Astrocyte of the cerebellum (primary cell): ENCODE data around the gene PIP5K1B.

Source experiments
- DNase-seq: peaks from one replicate; pipeline ENCODE4 v3.0.0-alpha.2; 2011; ENCODE audit warnings: low read depth
- H3K4me3 ChIP-seq: 2 replicates; pipeline ENCODE4 v1.5.1; 2011; ENCODE audit warnings: mild to moderate bottlenecking, low read depth, low read length, moderate library complexity
- in situ Hi-C: cut with HindIII; loops from 2 replicates; pipeline ENCODE4 v1.10.0; 2017; ENCODE audit warnings: low sequenced_read_pairs
- TF ChIP-seq, protein P1 (sequence below): IDR thresholded peaks from 2 replicates; pipeline ENCODE4 v1.5.1; 2012; ENCODE audit warnings: low read length, low read depth, moderate library complexity, mild to moderate bottlenecking; ENCODE audit errors: missing control alignments

Gene PIP5K1B

DNA sequence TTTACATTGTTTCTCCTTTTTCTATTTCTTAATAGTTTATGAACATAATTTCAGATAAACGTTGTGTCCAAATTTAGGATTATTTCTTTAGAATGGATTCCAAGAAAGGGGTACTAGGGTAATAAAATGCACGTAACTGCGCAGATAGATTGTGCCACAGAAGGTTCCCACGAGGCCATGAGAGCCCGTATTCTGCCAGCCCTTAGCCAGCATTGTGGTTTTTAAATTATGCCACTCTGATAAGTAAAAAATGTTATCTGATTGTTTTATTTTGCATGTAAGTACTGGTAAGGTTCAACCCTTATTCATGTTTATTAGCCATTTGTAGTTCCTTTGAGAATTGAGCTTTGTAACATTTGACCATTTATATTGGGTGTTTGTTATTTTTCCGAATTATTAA is 220.1 kb downstream of the PIP5K1B start:
- in situ Hi-C loops: no loop called here
- TF ChIP-seq, protein P1, sequence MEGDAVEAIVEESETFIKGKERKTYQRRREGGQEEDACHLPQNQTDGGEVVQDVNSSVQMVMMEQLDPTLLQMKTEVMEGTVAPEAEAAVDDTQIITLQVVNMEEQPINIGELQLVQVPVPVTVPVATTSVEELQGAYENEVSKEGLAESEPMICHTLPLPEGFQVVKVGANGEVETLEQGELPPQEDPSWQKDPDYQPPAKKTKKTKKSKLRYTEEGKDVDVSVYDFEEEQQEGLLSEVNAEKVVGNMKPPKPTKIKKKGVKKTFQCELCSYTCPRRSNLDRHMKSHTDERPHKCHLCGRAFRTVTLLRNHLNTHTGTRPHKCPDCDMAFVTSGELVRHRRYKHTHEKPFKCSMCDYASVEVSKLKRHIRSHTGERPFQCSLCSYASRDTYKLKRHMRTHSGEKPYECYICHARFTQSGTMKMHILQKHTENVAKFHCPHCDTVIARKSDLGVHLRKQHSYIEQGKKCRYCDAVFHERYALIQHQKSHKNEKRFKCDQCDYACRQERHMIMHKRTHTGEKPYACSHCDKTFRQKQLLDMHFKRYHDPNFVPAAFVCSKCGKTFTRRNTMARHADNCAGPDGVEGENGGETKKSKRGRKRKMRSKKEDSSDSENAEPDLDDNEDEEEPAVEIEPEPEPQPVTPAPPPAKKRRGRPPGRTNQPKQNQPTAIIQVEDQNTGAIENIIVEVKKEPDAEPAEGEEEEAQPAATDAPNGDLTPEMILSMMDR: no peak
- no peak overlapping the region for H3K4me3 ChIP-seq
- DNase-seq: no peak

DNA sequence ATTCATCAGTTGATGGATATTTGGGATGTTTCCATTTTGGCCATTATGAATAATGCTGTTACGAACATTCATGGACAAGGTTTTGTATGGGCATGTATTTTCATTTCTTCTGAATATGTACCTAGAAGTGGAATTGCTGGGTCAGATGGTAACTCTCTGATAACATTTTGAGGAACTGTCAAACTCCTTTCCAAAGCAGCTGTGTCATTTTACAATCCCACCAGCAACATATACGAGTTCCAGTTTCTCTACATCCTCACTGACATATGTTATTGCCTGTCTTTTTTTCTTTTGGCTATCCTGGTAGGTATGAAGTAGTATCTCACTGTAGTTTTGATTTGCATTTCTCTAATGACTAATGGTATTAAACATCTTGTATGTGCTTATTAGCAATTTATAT is 222.1 kb downstream of the PIP5K1B start:
- no peak overlapping the region for H3K4me3 ChIP-seq
- TF ChIP-seq, protein P1: no peak
- in situ Hi-C loops: no loop called here
- DNase-seq: no peak

DNA sequence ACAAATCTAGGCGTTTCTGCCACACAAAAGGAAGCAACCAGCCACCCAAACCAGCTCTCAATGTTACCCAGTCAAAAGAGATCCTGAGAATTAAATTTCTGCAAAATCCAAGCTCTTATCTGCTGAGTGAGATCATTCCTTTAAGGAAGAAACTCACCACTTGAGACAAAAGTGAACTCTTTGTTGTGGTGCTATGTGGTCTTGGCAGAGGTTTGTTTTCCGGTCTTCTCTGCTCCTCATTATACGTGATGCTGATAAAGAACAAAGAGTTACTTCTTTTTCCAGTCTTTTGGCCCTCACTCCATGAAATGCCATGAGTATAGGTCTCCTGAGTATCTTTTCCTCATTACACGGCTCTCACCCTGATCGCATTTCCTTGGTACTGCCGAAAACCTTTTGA is 226.8 kb downstream of the PIP5K1B start:
- TF ChIP-seq, protein P1: no peak
- H3K4me3 ChIP-seq: no peak overlapping the region
- DNase-seq: no peak
- in situ Hi-C loops: no loop called here

DNA sequence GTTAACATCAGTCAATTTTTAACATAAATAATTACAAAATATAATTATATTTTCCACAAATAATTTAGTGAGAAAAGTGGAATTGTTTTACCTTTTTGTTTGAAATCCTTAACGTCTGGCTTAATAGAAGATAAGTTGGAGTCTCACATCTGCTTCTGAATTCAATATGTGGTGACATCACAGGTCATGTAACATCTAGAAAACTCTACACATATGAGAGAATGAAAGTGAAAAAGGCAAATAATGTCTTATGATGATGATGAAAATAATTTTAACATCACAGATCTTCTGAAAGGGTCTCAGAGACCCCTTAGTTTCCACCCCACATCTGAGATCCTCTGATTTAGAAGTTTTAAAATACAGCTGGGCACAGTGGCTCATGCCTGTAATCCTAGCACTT is 227.4 kb downstream of the PIP5K1B start:
- no peak for DNase-seq
- TF ChIP-seq, protein P1: no peak
- H3K4me3 ChIP-seq: no peak overlapping the region
- in situ Hi-C loops: no loop called here

DNA sequence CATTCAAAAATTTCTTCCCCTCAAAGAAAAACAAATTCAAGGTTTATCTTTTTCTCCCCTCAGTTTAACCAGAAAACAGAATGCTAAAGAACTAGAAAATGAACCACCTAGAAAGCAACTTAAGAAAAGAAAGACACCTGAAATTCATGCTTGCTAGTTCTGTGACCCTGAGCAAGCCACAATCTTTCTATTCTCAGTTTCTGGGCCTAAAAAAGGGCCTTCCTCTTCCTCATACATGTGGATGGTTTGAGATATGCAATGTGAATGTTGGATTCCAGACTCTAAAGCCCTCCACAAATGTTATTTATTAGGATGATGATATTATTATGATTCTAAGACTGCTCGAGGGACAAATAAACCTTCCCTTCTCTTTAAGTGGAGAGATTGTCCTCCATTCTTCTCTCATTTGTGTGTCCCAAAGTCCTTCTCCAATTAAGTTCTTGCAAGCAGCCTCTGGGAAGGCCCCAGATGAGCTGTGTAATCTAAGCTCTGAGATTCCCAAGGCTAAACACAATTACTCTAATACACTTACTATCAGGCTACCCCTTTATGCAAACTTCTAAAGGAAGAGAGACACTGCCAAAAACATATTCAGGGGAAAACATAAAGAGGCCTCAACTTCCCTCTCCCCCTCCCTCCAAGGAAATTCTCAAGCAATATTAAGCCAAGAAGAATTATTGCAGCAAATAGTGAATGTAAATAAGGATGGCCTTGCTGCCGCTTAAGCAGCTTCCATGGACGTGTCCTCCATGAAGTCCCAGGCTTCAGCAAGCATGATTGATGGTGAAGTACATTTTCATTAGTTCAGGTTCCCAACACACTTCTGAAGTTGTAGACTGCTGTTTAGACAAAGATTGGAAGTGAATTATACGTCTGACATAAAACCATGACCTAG is 228.6 kb downstream of the PIP5K1B start:
- in situ Hi-C loops: no loop called here
- TF ChIP-seq, protein P1: no peak
- DNase-seq: no peak
- no peak overlapping the region for H3K4me3 ChIP-seq

DNA sequence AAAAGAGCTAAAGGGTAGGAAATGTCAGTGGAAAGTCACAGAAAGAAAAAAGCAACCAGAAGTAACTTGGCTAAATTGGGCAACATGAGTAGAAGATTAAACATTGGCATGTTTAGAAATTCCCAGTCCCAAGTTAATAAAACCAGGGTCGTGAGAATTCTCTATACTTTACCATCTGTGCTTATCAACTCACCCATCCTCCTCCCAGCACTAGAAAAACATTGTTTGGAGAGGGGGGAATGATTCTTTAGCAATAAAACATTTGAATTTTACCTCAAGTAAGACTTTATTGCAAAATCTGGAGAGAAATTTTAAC is 229.2 kb downstream of the PIP5K1B start:
- DNase-seq: no peak
- in situ Hi-C loops: no loop called here
- no peak overlapping the region for H3K4me3 ChIP-seq
- TF ChIP-seq, protein P1: no peak
